ENCODE data around the gene WBP1L. TPM values are rescaled to one million over a fixed set of nuclear protein-coding genes. Genes with fewer than 3 reads are reported as not detected.
"Not testable (repeated sequence)": the region's sequence is repeated elsewhere in the genome, so short reads cannot be mapped to it uniquely, and the experiment has no call there.

WBP1L gene
- total RNA-seq, 1 donor from 2014 or later, result 26.6 TPM

DNA sequence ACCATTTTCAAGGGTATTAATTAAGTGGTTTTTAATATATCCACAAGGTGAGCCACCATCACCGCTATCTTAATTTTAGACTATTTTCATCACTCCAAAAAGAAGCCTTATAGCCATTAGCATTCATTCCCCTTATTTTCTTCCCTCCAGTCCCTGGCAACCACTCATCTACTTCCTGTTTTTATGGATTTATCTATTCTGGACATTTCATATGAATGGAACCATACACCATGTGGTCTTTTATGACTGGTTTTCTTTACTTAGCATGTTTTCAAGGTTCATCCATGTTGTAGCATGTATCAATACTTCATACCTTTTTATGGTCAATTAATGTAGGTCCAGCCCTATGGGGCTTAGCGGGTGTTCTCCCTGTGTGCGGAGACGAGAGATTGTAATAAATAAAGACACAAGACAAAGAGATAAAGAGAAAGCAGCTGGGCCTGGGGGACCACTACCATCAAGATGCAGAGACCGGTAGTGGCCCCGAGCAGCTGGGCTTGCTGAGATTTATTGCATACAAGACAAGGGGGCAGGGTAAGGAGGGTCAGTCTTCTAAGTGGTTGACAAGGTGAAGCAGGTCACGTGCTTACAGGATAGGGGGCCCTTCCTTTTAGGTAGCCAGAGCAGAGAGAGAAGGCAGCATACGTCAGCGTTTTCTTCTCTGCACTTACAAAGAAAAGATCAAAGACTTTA lies 14.6 kb downstream of the WBP1L start:
- intact Hi-C loops (cut with micrococcal nuclease), result no loop called here

GRCh38 chr10:102758933-102759262 lies 15.2 kb downstream of the WBP1L start:
- intact Hi-C loops (cut with micrococcal nuclease), result not testable (repeated sequence)

- intact Hi-C loops (cut with micrococcal nuclease), result no loop called here
Observed at GRCh38 chr10:102759497-102760210, 15.9 kb downstream of the WBP1L start.

DNA sequence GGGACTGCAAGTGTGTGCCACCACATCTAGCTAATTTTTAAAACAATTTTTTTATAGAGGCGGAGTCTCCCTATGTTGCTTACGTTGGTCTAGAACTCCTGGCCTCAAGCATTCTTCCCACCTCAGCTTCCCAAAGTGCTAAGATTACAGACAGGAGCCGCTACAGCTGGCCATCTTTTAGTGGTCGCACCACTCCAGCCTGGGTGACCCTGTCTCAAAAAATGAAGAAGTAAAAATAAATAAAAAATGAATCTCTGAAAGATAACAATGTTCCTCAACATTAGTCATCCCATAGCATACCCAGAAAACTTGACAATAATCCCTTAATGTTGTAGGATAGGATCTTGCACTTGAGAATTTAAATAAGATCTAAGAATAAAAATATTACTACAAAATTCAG lies 18.2 kb downstream of the WBP1L start:
- intact Hi-C loops (cut with micrococcal nuclease), result no loop called here

DNA sequence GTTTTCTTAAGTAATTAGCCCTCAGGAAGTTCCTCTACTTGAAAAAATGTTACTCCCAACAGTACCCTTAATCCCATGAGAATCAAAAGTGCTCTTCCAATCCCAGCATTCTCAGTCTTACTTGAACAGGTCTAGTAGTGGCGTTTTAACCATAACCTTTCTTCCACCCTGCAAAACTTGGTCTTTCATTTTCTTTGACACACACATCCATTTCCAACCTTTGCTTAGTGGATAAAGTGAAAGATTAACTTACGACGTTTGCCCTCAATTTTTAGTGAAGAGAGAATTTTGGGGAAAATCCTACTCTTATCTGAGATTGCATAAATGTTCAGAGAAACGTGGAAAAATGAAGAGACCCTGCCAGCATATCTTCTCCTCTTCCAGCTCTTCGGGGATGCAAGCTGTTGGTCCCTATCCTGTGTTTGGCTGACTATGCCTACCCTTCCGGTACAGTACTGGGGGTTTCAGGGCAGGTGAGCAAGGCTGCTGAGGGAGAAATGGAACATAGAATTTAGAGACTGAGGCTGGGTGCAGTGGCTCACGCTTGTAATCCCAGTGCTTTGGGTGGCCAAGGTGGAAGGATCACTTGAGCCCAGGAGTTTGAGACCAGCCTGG lies 18.8 kb downstream of the WBP1L start:
- intact Hi-C loops (cut with micrococcal nuclease), result no loop called here

DNA sequence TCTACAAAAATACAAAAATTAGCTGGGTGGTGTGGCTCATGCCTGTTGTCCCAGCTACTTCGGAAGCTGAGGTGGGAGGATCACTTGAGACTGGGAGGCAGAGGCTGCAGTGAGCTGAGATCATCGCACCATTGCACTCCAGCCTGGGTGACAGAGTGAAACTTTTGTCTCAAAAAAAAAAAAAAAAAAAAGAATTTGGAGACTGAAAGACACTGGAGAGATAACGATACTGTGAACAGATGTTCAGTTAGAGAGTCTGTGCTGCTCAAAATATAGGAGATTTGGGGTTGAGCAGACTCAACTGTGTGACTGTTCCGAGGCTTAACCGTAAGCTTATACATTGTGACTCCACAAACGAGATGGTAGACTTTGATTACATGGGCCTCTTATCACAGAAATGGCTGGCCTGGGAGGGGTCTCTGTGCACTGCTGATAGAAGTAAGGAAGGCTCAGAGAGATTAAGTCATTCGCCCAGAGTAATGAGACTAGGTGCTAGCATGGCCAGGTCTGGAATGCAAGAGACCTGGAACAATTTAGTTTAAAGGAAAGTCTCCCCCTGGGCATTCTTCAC lies 19.4 kb downstream of the WBP1L start:
- intact Hi-C loops (cut with micrococcal nuclease), result no loop called here

DNA sequence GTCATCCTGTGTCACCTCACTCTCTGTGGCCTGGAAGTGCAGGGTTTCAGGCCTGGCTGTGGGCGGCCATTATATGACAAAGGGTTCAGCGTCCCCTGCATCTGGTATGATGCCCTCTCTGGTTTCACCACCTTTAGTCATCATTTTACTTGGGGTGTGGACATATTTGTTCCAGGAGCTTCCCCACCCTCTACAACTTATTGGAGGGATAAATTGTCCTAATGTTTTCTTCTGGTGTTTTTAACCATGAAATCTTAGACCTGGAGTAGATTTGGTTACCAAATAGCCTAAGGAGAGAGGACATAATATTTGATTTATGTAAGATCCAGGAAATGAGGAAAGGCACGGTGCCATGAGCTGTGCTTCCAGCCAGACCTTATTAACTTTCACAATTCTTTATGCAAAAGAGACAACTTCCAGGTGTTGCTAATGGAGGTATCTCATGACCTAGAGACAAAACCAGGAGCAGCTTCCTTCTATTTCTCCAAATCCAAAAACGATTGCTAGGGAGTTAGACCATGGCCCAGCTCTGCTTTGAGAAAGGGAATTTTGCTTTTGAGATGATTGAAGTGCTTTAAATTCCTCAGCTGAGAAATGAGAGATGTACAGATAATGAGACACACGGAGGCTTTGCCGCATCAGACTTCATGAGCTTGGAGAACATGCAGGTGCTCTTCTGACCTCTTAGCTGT lies 20.9 kb downstream of the WBP1L start:
- intact Hi-C loops (cut with micrococcal nuclease), result no loop called here

- intact Hi-C loops (cut with micrococcal nuclease), result no loop called here
Observed at GRCh38 chr10:102765336-102765735, 21.6 kb downstream of the WBP1L start.

- intact Hi-C loops (cut with micrococcal nuclease), result no loop called here
Observed at GRCh38 chr10:102767428-102768160, 23.8 kb downstream of the WBP1L start.

GRCh38 chr10:102769375-102770107 lies 25.8 kb downstream of the WBP1L start:
- intact Hi-C loops (cut with micrococcal nuclease), result no loop called here

GRCh38 chr10:102770108-102770482 lies 26.3 kb downstream of the WBP1L start:
- intact Hi-C loops (cut with micrococcal nuclease), result no loop called here

DNA sequence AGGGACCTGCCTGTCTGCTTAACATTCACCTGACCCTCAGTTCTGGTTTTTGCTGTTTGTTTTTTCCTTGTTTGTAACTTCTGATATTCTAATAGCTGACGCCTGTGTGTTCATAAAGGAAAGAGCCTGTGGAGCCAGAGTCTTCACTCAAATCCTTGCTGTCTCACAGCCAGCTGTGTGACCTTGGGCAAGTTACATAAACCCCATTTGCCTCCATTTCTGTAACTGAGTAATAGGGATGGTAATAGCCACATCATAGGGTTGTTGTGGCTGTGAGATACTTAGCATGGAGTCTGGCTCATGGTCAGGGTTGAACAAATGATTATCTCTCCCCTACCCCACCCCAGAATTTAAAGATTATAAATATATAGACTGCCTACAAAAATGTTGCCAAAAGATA lies 27.0 kb downstream of the WBP1L start:
- intact Hi-C loops (cut with micrococcal nuclease), result no loop called here

- intact Hi-C loops (cut with micrococcal nuclease), result no loop called here
Observed at GRCh38 chr10:102773320-102773719, 29.6 kb downstream of the WBP1L start.

DNA sequence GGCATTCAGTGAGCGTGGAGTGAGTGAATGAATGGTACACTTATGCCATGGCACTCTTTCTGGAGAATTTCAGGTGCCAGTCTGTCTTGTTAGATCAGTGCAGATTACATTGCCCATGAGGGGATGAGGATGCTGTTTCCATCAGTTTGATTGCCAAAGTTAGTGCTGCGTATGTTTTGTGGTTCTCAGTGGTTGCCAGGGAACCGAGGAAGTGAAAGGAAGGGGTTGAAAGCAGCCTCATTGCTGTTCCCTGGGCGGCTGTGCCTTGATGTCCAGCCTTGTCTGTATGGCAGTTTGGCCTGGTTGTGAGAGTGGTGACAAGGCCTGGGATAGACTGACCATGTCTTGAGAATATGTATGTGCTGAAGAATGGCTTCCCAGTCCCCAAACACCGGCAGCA lies 30.2 kb downstream of the WBP1L start:
- intact Hi-C loops (cut with micrococcal nuclease), result no loop called here

DNA sequence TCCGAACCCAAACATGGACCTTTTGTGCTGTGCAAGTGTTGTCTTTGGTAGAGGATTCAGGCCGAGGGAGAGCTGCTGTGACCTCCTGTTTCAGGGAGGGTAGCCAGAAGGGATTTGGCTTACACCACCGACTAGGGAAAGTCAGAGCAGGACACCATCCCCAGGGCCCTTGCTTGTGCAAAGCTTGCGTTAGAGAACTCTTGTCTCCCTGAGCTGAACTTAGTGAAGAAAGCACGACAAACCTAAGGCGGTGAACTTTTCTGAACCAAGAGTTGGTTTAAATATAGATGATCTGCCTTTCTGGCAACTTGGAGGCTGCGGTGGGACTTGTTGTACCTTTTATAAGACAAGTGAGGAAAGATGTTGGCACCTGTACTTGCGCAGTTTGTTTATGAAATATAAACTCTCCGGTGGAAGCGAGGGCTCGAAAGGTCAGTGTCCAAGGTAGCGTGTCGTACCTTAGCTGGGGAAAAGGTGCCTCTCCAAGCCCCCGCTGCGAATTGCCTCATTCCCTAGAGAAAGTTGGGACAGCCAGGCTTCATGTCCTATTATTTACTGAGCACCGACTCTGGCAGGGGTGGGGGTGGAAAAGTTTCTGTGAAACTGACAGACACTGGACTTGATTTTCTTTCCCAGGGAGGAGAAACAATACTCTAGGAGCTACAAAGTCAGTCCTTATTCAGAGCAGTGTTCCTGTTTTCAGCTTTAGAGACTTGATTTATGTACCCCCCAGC lies 31.6 kb downstream of the WBP1L start:
- intact Hi-C loops (cut with micrococcal nuclease), result no loop called here

GRCh38 chr10:102775935-102776669 lies 32.4 kb downstream of the WBP1L start:
- intact Hi-C loops (cut with micrococcal nuclease), result no loop called here

- intact Hi-C loops (cut with micrococcal nuclease), result no loop called here
Observed at GRCh38 chr10:102776779-102777456, 33.2 kb downstream of the WBP1L start.

- intact Hi-C loops (cut with micrococcal nuclease), result no loop called here
Observed at GRCh38 chr10:102777711-102778453, 34.1 kb downstream of the WBP1L start.
